GM19463 (cell line): ENCODE data around the gene TMPRSS7.
"Not testable (repeated sequence)": the region's sequence is repeated elsewhere in the genome, so short reads cannot be mapped to it uniquely, and the experiment has no call there.

Experiments used
- ATAC-seq: cut with Tn5 transposase; IDR thresholded peaks from one replicate; pipeline ENCODE4 v1.9.1; 2021; ENCODE audit warnings: mild to moderate bottlenecking, moderate library complexity; ENCODE audit not compliant: unreplicated experiment

The TMPRSS7 gene

DNA sequence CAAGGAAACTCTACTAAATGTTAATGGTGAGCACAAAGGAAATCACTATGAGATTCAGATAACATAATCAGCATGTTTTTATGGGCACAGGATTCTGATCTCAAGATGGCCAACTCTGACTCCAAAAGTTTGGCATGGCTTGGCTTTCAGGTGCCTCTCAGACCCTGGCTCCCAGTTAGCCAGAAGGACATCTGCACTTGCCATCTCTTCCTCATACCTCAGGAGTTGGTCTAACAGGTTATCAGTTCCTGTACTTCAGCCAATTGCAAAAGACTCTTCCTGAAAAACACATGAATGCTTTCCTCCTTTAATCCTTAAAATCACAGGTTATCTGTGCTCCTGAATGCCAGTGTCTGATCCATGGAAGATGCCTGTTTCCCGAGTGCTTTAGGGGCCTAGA, 25.0 kb downstream of the TMPRSS7 start:
- no peak for ATAC-seq

DNA sequence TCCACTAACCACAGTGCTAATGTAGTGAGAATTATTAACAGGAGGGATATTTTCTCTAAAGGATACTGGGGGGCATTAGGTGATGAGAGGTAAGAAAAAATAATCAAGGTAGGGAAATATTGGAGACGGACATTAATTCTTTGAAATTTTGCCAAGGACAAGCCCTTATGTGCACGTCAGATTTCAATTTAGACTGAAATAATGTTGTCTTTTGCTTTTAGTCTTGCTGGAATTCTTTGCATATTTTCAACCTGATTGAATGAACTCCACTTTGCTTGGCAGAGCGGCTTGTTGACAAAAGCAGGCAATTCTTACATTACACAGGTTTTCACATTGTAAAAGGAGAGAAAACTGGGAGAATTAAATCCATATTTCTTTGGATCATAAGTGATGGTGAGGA, 26.6 kb downstream of the TMPRSS7 start:
- no peak for ATAC-seq

DNA sequence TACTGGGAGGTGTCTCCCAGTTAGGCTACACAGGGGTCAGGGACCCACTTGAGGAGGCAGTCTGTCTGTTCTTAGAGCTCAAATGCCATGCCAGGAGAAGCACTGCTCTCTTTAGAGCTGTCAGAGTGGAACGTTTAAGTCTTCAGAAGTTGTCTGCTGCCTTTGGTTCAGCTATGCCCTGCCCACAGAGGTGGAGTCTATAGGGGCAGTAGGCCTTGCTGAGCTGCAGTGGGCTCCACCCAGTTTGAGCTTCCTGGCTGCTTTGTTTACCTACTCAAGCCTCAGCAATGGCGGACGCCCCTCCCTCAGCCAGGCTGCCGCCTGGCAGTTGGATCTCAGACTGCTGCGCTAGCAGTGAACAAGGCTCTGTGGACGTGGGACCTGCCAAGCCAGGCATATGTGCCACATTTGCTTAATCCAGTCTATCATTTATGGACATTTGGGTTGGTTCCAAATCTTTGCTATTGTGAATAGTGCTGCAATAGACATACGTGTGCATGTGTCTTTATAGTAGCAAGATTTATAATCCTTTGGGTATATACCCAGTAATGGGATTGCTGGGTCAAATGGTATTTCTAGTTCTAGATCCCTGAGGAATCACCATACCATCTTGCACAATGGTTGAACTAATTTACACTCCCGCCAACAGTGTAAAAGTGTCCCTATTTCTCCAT, 38.0 kb downstream of the TMPRSS7 start:
- not testable (repeated sequence) for ATAC-seq

GRCh38 chr3:112074006-112074405, 39.5 kb downstream of the TMPRSS7 start:
- ATAC-seq: no peak

DNA sequence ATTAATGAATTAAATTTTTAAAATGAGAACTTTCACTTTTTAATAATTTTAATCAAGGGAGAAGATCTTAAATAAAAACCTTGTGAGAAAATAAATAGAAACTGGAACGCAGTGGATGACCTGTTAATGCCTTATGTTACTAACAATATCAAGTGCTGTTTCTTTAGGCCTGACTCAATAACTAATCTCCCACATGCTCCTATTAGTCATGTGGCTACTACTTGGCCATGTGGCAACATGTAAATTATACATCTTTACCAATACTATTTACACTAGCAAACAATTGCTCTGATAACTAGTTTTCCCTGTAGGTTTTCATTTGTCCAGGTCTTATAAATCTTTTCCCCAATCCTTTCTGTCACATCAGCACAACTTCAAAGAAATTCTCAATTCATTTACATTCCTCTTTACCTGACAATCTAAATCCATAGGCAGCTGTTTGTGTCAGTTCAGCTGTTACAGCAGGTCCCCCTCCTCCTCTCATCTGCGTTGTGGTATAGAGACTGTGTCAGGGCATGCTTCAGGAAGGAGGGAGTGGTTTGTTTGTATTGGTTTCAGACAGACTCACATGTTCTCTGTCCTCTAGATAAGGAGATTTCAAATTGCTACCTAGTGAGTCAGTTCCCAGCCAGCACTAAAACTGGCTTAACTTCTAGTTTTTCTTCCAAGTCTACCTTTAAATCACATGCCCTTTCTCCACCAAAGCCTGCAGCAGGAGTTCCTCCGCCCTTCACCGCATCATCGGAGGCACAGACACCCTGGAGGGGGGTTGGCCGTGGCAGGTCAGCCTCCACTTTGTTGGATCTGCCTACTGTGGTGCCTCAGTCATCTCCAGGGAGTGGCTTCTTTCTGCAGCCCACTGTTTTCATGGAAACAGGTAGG, 40.3 kb downstream of the TMPRSS7 start:
- ATAC-seq: peak; percentile 96

DNA sequence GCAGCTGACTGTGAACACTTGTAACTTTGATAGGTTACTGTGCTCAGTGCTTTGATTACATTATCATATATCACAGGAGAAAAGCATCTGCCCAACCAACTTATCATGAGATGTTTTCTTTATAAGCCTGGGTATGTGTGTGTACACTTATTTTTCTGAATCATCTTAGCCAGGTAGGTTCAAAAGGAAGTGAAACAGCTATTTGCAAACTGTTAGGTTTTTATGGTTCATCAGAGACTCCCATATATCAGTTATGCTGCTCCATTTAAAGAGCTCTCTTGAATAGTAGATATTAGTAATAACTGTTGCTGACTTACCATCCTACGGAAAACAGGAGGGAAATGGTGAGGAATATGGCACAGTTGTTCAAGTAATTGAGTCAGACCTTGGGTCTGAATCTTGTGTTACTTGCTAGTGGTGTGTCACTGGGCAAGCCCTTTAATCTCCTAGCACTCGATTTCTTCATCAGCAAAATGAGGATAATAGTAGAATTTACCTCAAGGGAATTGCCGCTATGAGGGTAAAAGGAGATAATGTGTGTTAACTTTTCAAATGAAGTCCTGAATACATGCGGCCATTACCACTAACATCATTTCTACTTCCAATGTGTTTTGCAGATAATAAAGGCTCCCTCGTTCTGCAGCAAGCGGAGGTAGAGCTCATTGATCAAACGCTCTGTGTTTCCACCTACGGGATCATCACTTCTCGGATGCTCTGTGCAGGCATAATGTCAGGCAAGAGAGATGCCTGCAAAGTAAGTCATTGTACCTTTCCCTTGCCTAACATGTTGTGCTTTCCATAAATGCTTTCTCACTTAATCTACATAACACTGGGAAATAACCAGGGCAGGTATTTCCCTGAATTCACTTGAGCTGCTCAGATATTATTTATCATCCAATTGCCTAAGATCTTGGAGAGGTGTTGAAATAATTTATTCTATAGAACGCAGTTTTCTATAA, 43.9 kb downstream of the TMPRSS7 start:
- ATAC-seq: no peak

DNA sequence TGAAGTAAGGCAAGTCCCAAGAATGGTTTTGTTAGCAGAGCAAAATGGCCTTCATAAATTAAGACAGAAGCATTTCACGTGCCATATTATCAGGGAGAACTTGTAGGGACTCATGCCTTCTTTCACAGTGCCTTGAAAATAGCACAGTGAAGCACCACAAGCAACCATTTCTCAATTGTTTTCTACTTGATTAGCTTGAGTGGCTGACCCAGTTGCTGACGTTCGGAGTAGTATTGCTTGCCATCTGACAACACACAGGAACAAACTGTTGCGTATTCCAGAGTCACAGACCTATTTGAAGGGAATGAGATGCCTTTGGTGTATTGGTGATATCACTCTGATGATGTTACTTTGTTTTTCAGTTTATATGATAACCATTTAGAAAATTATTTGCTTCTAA, 48.7 kb downstream of the TMPRSS7 start:
- ATAC-seq: no peak

DNA sequence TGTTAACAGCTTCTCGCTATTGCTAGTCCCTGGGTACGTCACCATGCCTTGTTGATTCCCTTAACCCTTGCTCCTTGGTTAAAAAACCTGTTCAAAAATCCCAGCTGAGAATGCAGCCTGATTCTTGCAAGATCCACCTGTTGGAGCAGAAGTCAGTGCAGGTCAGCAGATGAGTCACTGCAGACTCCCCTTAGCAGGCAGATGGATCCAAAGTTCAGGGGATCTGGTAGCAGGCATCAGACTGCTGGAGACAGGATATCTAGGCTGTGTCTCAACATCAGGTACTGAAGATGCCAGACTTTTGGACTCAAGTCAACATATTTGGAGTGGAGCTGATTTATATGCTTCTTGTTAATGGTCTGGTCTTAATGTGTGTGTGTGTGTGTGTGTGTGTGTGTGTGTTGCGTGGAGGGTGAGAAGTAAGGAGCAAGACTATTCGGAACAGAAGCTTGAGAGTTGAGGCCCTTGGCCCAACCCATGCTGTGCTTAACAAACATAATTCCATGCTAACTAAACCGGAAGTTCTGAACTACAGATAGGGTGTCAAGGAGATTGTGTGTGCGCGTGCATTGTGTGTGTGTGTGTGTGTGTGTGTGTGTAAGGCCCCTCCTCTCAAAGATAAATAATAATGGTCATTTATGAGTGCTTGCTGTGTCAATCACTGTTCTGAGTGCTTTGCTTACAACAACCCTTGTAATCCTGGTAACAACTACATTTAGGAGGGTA, 50.6 kb downstream of the TMPRSS7 start:
- no peak for ATAC-seq

DNA sequence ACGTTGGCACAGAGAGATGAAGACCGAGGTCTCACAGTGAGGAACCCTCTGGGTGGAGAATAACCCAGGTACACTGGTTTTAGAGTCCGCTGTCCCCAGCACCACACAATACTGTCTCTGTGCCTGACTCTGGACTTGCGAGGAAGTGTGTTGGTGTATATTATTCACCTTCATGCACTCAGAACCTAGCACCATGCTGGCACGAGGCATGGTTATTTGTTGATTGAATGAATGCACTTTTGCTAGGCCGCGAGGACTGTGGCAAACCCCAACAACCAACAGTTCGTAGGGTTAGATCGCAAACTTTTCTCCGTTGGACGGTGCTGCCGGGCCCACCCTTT, 51.2 kb downstream of the TMPRSS7 start:
- ATAC-seq: peak; percentile 2

- peak; percentile 89 for ATAC-seq
These were observed 51.7 kb downstream of the TMPRSS7 start, which contains the start of gene C3orf52 for GRCh38 chr3:112086076-112086854. C3orf52 (plus strand) TSS chr3:112086389; CDS start chr3:112086408, 19 bp downstream.

GRCh38 chr3:112086875-112087524, 52.5 kb downstream of the TMPRSS7 start:
- ATAC-seq: no peak

GRCh38 chr3:112087746-112088145, 53.2 kb downstream of the TMPRSS7 start:
- ATAC-seq: no peak

- ATAC-seq: no peak
These were observed 54.4 kb downstream of the TMPRSS7 start for GRCh38 chr3:112088944-112089343.

GRCh38 chr3:112089956-112090886, 55.7 kb downstream of the TMPRSS7 start:
- ATAC-seq: no peak

GRCh38 chr3:112090887-112091586, 56.5 kb downstream of the TMPRSS7 start:
- no peak for ATAC-seq

- no peak for ATAC-seq
These were observed 58.1 kb downstream of the TMPRSS7 start for GRCh38 chr3:112092496-112093179.

- no peak for ATAC-seq
These were observed 58.6 kb downstream of the TMPRSS7 start for GRCh38 chr3:112093180-112093522.
